Smooth muscle cell (in vitro differentiated cells): ENCODE measurements around the gene TEAD1. TPM values are rescaled to one million over a fixed set of nuclear protein-coding genes. Genes with fewer than 3 reads are reported as not detected.

Experiments used
- DNase-seq: peaks from one replicate; lab custom pipeline; 2025; ENCODE audit not compliant: unreplicated experiment; lab: John Stamatoyannopoulos, UW
- H2AFZ ChIP-seq: fragments of 200-600 bp; sonication (generic); 2 replicates; pipeline ENCODE4 v1.6.0; 2016; ENCODE audit warnings: antibody characterized with exemption, low read depth, mild to moderate bottlenecking
- H3F3A ChIP-seq: fragments of 200-600 bp; sonication (generic); 2 replicates; pipeline ENCODE4 v1.6.0; 2017; ENCODE audit warnings: antibody characterized with exemption, low read depth
- H3K27ac ChIP-seq: fragments of 200-600 bp; sonication (generic); 2 replicates; pipeline ENCODE4 v1.5.1; 2016; ENCODE audit warnings: low read depth, mild to moderate bottlenecking
- H3K27me3 ChIP-seq: fragments of 200-600 bp; sonication (generic); 2 replicates; pipeline ENCODE4 v1.6.1; 2016; ENCODE audit warnings: low read depth, mild to moderate bottlenecking
- H3K36me3 ChIP-seq: fragments of 200-600 bp; sonication (generic); 2 replicates; pipeline ENCODE4 v1.5.1; 2016; ENCODE audit warnings: low read depth
- H3K4me1 ChIP-seq: fragments of 200-600 bp; sonication (generic); 2 replicates; pipeline ENCODE4 v1.5.1; 2016; ENCODE audit warnings: low read depth
- H3K4me2 ChIP-seq: fragments of 200-600 bp; sonication (generic); 2 replicates; pipeline ENCODE4 v1.6.0; 2016; ENCODE audit warnings: mild to moderate bottlenecking
- H3K4me3 ChIP-seq: fragments of 200-600 bp; sonication (generic); 2 replicates; pipeline ENCODE4 v1.5.1; 2016; ENCODE audit warnings: mild to moderate bottlenecking
- H3K79me2 ChIP-seq: fragments of 200-600 bp; sonication (generic); 2 replicates; pipeline ENCODE4 v1.6.0; 2016; ENCODE audit warnings: low read depth, mild to moderate bottlenecking
- H3K9ac ChIP-seq: fragments of 200-600 bp; sonication (generic); 2 replicates; pipeline ENCODE4 v1.6.0; 2016; ENCODE audit warnings: low read depth
- H3K9me3 ChIP-seq: fragments of 200-600 bp; sonication (generic); replicated peaks from 2 replicates; pipeline ENCODE4 v1.5.1; 2016; ENCODE audit warnings: low read depth
- H4K20me1 ChIP-seq: fragments of 200-600 bp; sonication (generic); 2 replicates; pipeline ENCODE4 v1.6.0; 2016; ENCODE audit warnings: low read depth
- WGBS: methylation state at CpG from one replicate; pipeline ENCODE4 v1.1.7; 2016; ENCODE audit warnings: low lambda C conversion rate; 5-methylcytosine and 5-hydroxymethylcytosine counted together
- polyA plus RNA-seq: library from polyadenylated mRNA; unstranded; fragments of >200 nt; fragmentation: Nextera tagmentation; extraction: Ambion mirVana; gene quantifications from 2 replicates; pipeline ENCODE4 v1.2.1, GENCODE V29; 2016
- total RNA-seq: library from RNA; depleted of rRNA; stranded (reverse); fragments of >200 nt; gene quantifications from 2 replicates; pipeline ENCODE4 v1.2.3, GENCODE V29; 2014
- TF ChIP-seq, protein P1 (sequence below): fragments of 200-600 bp; sonication (generic); IDR thresholded peaks from 2 replicates; pipeline ENCODE4 v1.5.1; 2017; ENCODE audit warnings: borderline replicate concordance, mild to moderate bottlenecking, antibody characterized with exemption; ENCODE audit not compliant: insufficient read depth, poor library complexity, severe bottlenecking

The TEAD1 gene
- total and polyA plus RNA-seq, 2 experiments from 2014 or later, result 63.0 to 181 TPM

DNA sequence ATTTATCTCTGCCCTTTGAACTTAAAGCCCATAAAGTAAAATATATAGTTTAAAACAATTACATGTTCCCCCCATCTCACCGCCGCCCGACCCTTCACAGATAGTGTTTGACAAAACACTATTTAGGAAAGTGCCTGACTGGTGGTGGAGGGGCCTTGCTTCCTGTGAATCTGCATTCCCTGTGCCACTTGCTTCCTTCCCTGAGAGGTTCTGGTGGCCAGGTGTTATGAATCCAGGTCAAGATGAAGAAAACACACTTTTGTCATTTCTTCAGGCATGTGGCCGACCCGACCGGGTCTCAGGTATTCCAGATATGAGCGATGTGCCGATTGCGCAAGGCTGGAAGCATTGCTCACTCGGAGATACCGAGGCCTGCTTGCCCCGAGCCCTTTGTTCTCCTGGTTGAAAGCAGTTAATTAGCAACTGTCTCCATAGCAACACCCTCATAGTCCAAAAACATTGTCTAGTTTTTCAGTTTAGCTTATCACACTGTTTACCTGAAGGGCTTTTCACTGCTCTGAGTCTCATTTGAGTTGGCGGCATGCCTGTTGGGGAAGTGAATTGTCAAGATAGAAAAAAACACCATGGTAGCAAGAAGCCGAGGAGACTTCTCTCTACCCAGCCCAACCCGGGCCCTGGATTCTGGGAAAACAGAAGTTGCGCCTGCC lies 128.3 kb downstream of the TEAD1 start:
- H3K27me3 ChIP-seq, result no peaks in the 10 kb centered on the region
- H3F3A ChIP-seq, result peaks cover 53% of the 10 kb centered on the region
- H3K27ac ChIP-seq, result peak overlapping the region; percentile 99
- peaks cover 68% of the 10 kb centered on the region for H4K20me1 ChIP-seq
- peak overlapping the region; percentile 51 for H3K4me2 ChIP-seq
- H3K36me3 ChIP-seq, result no peaks in the 10 kb centered on the region
- DNase-seq, result no peak
- no peaks in the 10 kb centered on the region for H3K9me3 ChIP-seq
- 36% methylated on average over 16 of the region's 16 CpGs for WGBS
- no peak overlapping the region for H2AFZ ChIP-seq
- H3K79me2 ChIP-seq, result peaks cover 84% of the 10 kb centered on the region
- H3K9ac ChIP-seq, result peak overlapping the region; percentile 81
- TF ChIP-seq, protein P1, sequence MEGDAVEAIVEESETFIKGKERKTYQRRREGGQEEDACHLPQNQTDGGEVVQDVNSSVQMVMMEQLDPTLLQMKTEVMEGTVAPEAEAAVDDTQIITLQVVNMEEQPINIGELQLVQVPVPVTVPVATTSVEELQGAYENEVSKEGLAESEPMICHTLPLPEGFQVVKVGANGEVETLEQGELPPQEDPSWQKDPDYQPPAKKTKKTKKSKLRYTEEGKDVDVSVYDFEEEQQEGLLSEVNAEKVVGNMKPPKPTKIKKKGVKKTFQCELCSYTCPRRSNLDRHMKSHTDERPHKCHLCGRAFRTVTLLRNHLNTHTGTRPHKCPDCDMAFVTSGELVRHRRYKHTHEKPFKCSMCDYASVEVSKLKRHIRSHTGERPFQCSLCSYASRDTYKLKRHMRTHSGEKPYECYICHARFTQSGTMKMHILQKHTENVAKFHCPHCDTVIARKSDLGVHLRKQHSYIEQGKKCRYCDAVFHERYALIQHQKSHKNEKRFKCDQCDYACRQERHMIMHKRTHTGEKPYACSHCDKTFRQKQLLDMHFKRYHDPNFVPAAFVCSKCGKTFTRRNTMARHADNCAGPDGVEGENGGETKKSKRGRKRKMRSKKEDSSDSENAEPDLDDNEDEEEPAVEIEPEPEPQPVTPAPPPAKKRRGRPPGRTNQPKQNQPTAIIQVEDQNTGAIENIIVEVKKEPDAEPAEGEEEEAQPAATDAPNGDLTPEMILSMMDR, result no peak
- peaks cover 67% of the 10 kb centered on the region for H3K4me1 ChIP-seq
- H3K4me3 ChIP-seq, result peak overlapping the region; percentile 2

DNA sequence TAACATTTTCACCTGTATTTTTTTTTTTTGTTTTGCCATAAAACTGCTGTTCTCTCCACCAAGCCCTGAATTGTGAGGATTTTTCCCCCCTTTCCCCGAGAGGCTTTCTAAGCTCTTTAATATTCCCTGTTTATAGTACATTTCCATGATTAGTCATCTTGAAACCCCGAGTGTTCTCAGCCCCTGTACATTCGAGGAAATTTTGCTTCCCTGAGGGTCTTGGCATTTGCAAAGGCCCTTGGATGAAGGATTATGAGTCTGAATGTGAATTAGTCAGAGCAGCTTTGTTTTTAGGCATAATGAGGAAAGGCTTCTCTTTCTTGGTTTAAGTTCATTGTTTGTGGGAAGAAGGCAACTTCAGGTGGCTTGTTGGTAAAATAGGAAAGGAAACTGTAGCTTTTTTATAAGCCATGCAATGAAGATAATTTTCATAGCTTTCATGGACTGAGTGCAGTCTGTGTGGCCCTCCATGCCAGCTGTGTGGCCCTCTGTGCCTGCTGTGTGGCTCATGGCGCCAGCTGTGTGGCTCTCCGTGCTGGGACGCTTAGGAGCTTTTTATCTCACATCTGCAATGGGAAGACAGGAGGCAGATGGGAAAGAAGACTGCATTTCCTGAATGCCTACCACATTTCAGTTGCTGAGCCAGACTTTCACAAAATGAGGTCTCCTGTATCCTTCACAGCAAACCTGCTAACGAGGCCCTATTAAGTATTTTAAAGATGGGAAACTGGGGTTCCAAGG lies 129.0 kb downstream of the TEAD1 start:
- H4K20me1 ChIP-seq, result peaks cover 68% of the 10 kb centered on the region
- peak overlapping the region; percentile 81 for H3K9ac ChIP-seq
- 19% methylated on average over 7 of the region's 7 CpGs for WGBS

DNA sequence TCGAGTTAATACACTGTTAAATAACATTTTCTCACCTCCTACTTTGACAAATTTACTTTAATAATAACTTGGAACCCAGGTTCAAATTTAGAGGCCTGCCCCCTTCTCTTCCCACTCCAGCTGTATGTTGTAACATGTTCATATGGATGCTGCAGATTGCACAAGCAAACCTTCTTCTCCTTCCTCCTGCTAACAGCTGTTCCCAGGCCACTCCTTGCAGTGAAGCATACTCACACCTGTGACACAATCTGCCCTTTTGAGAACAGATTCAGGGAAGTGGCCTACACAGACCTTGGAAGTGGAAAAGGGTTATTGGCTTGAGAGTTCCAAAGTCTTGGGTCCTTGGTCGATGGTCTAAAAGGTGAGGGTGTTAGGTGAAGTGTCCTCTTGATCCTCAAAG lies 131.9 kb downstream of the TEAD1 start:
- H3K27ac ChIP-seq, result peak overlapping the region; percentile 99
- WGBS, result 87% methylated on average over 2 of the region's 2 CpGs
- H3K4me3 ChIP-seq, result no peak overlapping the region
- DNase-seq, result no peak
- peaks cover 43% of the 10 kb centered on the region for H3K4me1 ChIP-seq
- H3K9ac ChIP-seq, result no peak overlapping the region
- no peaks in the 10 kb centered on the region for H3K36me3 ChIP-seq
- no peaks in the 10 kb centered on the region for H3K9me3 ChIP-seq
- TF ChIP-seq, protein P1, result no peak
- H3K4me2 ChIP-seq, result no peak overlapping the region
- H2AFZ ChIP-seq, result no peak overlapping the region
- H3K79me2 ChIP-seq, result peaks cover 81% of the 10 kb centered on the region
- H4K20me1 ChIP-seq, result peaks cover 57% of the 10 kb centered on the region
- H3K27me3 ChIP-seq, result no peaks in the 10 kb centered on the region
- peaks cover 52% of the 10 kb centered on the region for H3F3A ChIP-seq

More for the DNA sequence above, 129.0 kb downstream of the TEAD1 start:
- H3K9me3 ChIP-seq, result no peaks in the 10 kb centered on the region
- H2AFZ ChIP-seq, result no peak overlapping the region
- peaks cover 62% of the 10 kb centered on the region for H3K4me1 ChIP-seq
- no peak for DNase-seq
- H3K36me3 ChIP-seq, result no peaks in the 10 kb centered on the region
- H3K27ac ChIP-seq, result peak overlapping the region; percentile 99
- peaks cover 53% of the 10 kb centered on the region for H3F3A ChIP-seq
- H3K4me2 ChIP-seq, result peak overlapping the region; percentile 51
- TF ChIP-seq, protein P1, result no peak
- H3K4me3 ChIP-seq, result peak overlapping the region; percentile 2
- H3K79me2 ChIP-seq, result peaks cover 84% of the 10 kb centered on the region
- no peaks in the 10 kb centered on the region for H3K27me3 ChIP-seq
